ENCODE results near the gene EGLN2. TPM values are rescaled to one million over a fixed set of nuclear protein-coding genes. Genes with fewer than 3 reads are reported as not detected.
"Not testable (repeated sequence)": the region's sequence is repeated elsewhere in the genome, so short reads cannot be mapped to it uniquely, and the experiment has no call there.

EGLN2 gene
- total RNA-seq, 2 experiments from 2014 or later = 158 to 159 TPM

GRCh38 chr19:40831502-40832430 lies 32.8 kb downstream of the EGLN2 start:
- no peak overlapping the region for H3K27ac Mint-ChIP-seq
- H3K4me1 Mint-ChIP-seq = peaks cover 17% of the 10 kb centered on the region
- H3K4me3 Mint-ChIP-seq = no peak overlapping the region
- ATAC-seq (ENCODE audit: low read depth) (no peak), DNase-seq (no peak)
- peaks cover 10% of the 10 kb centered on the region for H3K36me3 Mint-ChIP-seq
- H3K27me3 Mint-ChIP-seq = no peaks in the 10 kb centered on the region
- peaks cover 2% of the 10 kb centered on the region for H3K9me3 Mint-ChIP-seq
- POLR2A ChIA-PET = interaction anchor here (1.6 kb wide), 1 partner anchor 12 kb away, joined by 3 read pairs; no protein-coding TSS in a partner anchor

- not testable (repeated sequence) for H3K4me3 Mint-ChIP-seq; ATAC-seq (ENCODE audit: low read depth); DNase-seq; H3K36me3 Mint-ChIP-seq; H3K27ac Mint-ChIP-seq; H3K9me3 Mint-ChIP-seq; H3K27me3 Mint-ChIP-seq
- peaks cover 11% of the 10 kb centered on the region for H3K4me1 Mint-ChIP-seq
- POLR2A ChIA-PET = interaction anchor here (1.6 kb wide), 1 partner anchor 11 kb away, joined by 3 read pairs; no protein-coding TSS in a partner anchor
These were observed 33.4 kb downstream of the EGLN2 start for GRCh38 chr19:40832431-40832790.

GRCh38 chr19:40833728-40834533 lies 34.9 kb downstream of the EGLN2 start:
- H3K9me3 Mint-ChIP-seq; ATAC-seq (ENCODE audit: low read depth); DNase-seq; H3K36me3 Mint-ChIP-seq; H3K27me3 Mint-ChIP-seq: not testable (repeated sequence)
- Mint-ChIP-seq H3K4me1 (peaks cover 11% of the 10 kb centered on the region), H3K4me3 (peak overlapping the region; percentile 54), H3K27ac (peak overlapping the region; percentile 70)
- POLR2A ChIA-PET = interaction anchor here (0.6 kb wide), 1 partner anchor 15 kb away, joined by 3 read pairs; no protein-coding TSS in a partner anchor

GRCh38 chr19:40836754-40837429 lies 37.9 kb downstream of the EGLN2 start:
- POLR2A ChIA-PET = no interaction called here
- no peak overlapping the region for H3K4me3 Mint-ChIP-seq
- no peaks in the 10 kb centered on the region for H3K36me3 Mint-ChIP-seq
- ATAC-seq (ENCODE audit: low read depth) (no peak), DNase-seq (no peak)
- H3K27me3 Mint-ChIP-seq = peaks cover 31% of the 10 kb centered on the region
- H3K9me3 Mint-ChIP-seq = no peaks in the 10 kb centered on the region
- peaks cover 14% of the 10 kb centered on the region for H3K4me1 Mint-ChIP-seq
- no peak overlapping the region for H3K27ac Mint-ChIP-seq

GRCh38 chr19:40838477-40838876 lies 39.5 kb downstream of the EGLN2 start:
- H3K4me3 Mint-ChIP-seq; DNase-seq; H3K27ac Mint-ChIP-seq; H3K9me3 Mint-ChIP-seq; ATAC-seq (ENCODE audit: low read depth); H3K36me3 Mint-ChIP-seq: not testable (repeated sequence)
- POLR2A ChIA-PET = interaction anchor here (0.7 kb wide), 1 partner anchor 35 kb away, joined by 8 read pairs; no protein-coding TSS in a partner anchor
- peaks cover 31% of the 10 kb centered on the region for H3K27me3 Mint-ChIP-seq
- peaks cover 12% of the 10 kb centered on the region for H3K4me1 Mint-ChIP-seq

- H3K27me3 Mint-ChIP-seq = peaks cover 35% of the 10 kb centered on the region
- H3K4me3 Mint-ChIP-seq; POLR2A ChIA-PET; H3K27ac Mint-ChIP-seq; H3K36me3 Mint-ChIP-seq; ATAC-seq (ENCODE audit: low read depth); H3K9me3 Mint-ChIP-seq; DNase-seq: not testable (repeated sequence)
- peaks cover 22% of the 10 kb centered on the region for H3K4me1 Mint-ChIP-seq
These were observed 43.0 kb downstream of the EGLN2 start for GRCh38 chr19:40842012-40842411.

- not testable (repeated sequence) for DNase-seq, H3K9me3 Mint-ChIP-seq, H3K36me3 Mint-ChIP-seq
- ATAC-seq (ENCODE audit: low read depth) = peak; percentile 31
- Mint-ChIP-seq H3K4me3 (peak overlapping the region; percentile 62), H3K27me3 (peaks cover 40% of the 10 kb centered on the region), H3K4me1 (peaks cover 25% of the 10 kb centered on the region), H3K27ac (peak overlapping the region; percentile 87)
- POLR2A ChIA-PET = interaction anchor here (0.9 to 1.3 kb wide), 2 partner anchors 11 to 32 kb away, joined by 3 to 6 read pairs; no protein-coding TSS in a partner anchor
These were observed 44.1 kb downstream of the EGLN2 start for GRCh38 chr19:40842997-40843652.

GRCh38 chr19:40843653-40844052 lies 44.7 kb downstream of the EGLN2 start:
- peaks cover 26% of the 10 kb centered on the region for H3K4me1 Mint-ChIP-seq
- H3K4me3 Mint-ChIP-seq = peak overlapping the region; percentile 62
- not testable (repeated sequence) for H3K9me3 Mint-ChIP-seq, H3K36me3 Mint-ChIP-seq
- peak overlapping the region; percentile 87 for H3K27ac Mint-ChIP-seq
- DNase-seq (peak; percentile 78), ATAC-seq (ENCODE audit: low read depth) (peak; percentile 99)
- POLR2A ChIA-PET = interaction anchor here (0.6 to 1.3 kb wide), 3 partner anchors 12 to 32 kb away, joined by 3 to 6 read pairs (median 3); no protein-coding TSS in a partner anchor
- peaks cover 42% of the 10 kb centered on the region for H3K27me3 Mint-ChIP-seq

GRCh38 chr19:40846722-40847121 lies 47.7 kb downstream of the EGLN2 start:
- H3K36me3 Mint-ChIP-seq; POLR2A ChIA-PET; DNase-seq; ATAC-seq (ENCODE audit: low read depth); H3K9me3 Mint-ChIP-seq; H3K27ac Mint-ChIP-seq; H3K4me3 Mint-ChIP-seq: not testable (repeated sequence)
- peaks cover 42% of the 10 kb centered on the region for H3K27me3 Mint-ChIP-seq
- peaks cover 31% of the 10 kb centered on the region for H3K4me1 Mint-ChIP-seq

- H3K9me3 Mint-ChIP-seq; DNase-seq; H3K36me3 Mint-ChIP-seq; ATAC-seq (ENCODE audit: low read depth); POLR2A ChIA-PET: not testable (repeated sequence)
- peaks cover 14% of the 10 kb centered on the region for H3K4me1 Mint-ChIP-seq
- peak within 1 kb of the TSS; percentile 68 for H3K27ac Mint-ChIP-seq
- H3K27me3 Mint-ChIP-seq = peaks cover 44% of the 10 kb centered on the region
- H3K4me3 Mint-ChIP-seq = peak within 1 kb of the TSS; percentile 55
These were observed 51.3 kb downstream of the EGLN2 start, which contains the start of gene CYP2A6 for GRCh38 chr19:40850277-40850676. TSS of gene CYP2A6 (minus strand) at chr19:40850447. CDS start at chr19:40850426, 21 bp downstream.

- H3K4me3 Mint-ChIP-seq; DNase-seq; ATAC-seq (ENCODE audit: low read depth); H3K36me3 Mint-ChIP-seq; H3K9me3 Mint-ChIP-seq; H3K4me1 Mint-ChIP-seq; POLR2A ChIA-PET; H3K27ac Mint-ChIP-seq: not testable (repeated sequence)
- H3K27me3 Mint-ChIP-seq = peaks cover 34% of the 10 kb centered on the region
These were observed 53.6 kb downstream of the EGLN2 start for GRCh38 chr19:40852467-40853152.
